GM23248 (cell line): ENCODE data around the gene IQCN.

Experiments
- EZH2 ChIP-seq: fragments of 200-600 bp; sonication (generic); IDR thresholded peaks from 2 replicates; pipeline ENCODE4 v1.6.1; 2018; ENCODE audit warnings: antibody characterized with exemption, mild to moderate bottlenecking; ENCODE audit not compliant: insufficient read depth, poor library complexity, severe bottlenecking
- EZH2phosphoT487 ChIP-seq: fragments of 200-600 bp; sonication (generic); IDR thresholded peaks from 2 replicates; pipeline ENCODE4 v1.6.1; 2018; ENCODE audit warnings: antibody characterized with exemption, moderate library complexity, mild to moderate bottlenecking, low read depth; ENCODE audit not compliant: insufficient read depth

DNA sequence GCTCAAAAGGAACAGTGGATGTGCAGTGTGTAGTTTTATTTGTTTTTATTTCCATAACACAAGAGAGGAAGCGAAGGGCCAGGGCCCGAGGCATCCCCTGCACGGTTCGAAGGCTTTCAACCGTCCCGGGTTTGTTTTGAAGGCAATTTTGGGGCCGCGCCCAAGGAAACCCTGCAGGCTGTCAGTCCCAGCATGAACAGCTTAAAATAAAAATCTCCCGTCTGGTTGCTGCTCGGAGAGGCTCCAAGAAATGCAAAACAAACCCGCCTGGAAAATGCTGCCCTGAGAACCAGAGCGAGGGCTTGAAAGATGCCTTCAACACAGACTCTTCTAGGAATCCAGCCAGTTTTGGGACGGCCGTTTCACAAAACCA is 32.6 kb upstream of the IQCN start:
- no peak for TF ChIP-seq EZH2
- no peak for TF ChIP-seq EZH2phosphoT487
